GM12872 (cell line): ENCODE results near the gene SARNP.

ENCODE experiments used
- CTCF ChIP-seq: IDR thresholded peaks from 3 replicates; pipeline ENCODE4 v1.5.1; 2011; ENCODE audit warnings: low read depth, mild to moderate bottlenecking, low read length, moderate library complexity; ENCODE audit not compliant: insufficient read depth

Gene SARNP

GRCh38 chr12:55849616-55850343, 32.3 kb upstream of the SARNP start:
- TF ChIP-seq CTCF, result no peak

GRCh38 chr12:55847603-55848291, 30.2 kb upstream of the SARNP start:
- no peak for TF ChIP-seq CTCF

GRCh38 chr12:55847033-55847432, 29.5 kb upstream of the SARNP start:
- no peak for TF ChIP-seq CTCF

- no peak for TF ChIP-seq CTCF
Observed at GRCh38 chr12:55845785-55846496, 28.4 kb upstream of the SARNP start.

- no peak for TF ChIP-seq CTCF
Observed at GRCh38 chr12:55845361-55845760, 27.8 kb upstream of the SARNP start.

GRCh38 chr12:55844961-55845360, 27.4 kb upstream of the SARNP start:
- TF ChIP-seq CTCF, result no peak

- TF ChIP-seq CTCF, result no peak
Observed at GRCh38 chr12:55843431-55843830, 25.9 kb upstream of the SARNP start.
